ENCODE measurements around the gene EFHD2. TPM values are rescaled to one million over a fixed set of nuclear protein-coding genes. Genes with fewer than 3 reads are reported as not detected.

The EFHD2 gene
- total and polyA plus RNA-seq, 3 donors from 2014 or later: 146 to 384 (median 308) TPM

DNA sequence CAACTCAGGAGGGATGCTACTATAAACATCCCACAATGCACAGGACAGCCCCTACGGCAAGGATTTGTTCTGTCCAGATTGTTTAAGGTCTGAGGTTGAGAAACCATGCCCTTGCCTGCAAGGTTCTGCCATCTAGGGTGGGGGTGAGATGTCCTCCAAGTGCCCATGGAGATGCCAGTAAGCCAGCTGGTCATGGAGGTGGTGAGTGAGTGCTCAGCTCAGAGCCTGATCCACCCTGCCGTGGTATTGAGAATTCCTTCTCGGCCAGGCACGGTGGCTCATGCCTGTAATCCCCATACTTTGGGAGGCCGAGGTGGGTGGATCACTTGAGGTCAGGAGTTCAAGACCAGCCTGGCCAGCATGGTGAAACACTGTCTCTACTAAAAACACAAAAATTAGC lies 15.3 kb downstream of the EFHD2 start:
- 79 to 81% methylated on average over 5 of the region's 5 CpGs for WGBS, 2 donors
- intact Hi-C loops (cut with DNase I; ENCODE audit: low total_unique reads): loop anchor here (5.0 kb wide), 1 partner anchor 98 kb away; no protein-coding TSS in a partner anchor
- peak overlapping the region; percentile 41 to 47 for H3K27ac ChIP-seq

DNA sequence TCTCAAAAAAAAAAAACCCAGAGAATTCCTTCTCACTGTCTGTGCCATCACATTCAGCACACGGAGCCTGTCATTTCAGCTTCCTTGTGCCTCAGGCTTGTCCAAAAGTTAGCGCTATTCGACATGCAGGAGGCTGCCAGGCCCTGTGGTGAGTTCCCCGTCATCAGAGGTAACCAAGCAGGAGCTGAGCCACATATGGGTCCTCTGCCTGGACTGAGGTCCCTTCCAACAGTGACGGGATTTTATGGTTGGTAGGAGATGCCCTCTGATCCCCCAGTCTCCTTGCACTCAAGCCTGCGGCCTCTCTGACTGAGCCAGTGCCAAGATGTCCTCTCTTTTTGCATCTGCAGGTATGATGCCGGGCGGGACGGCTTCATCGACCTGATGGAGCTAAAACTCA lies 15.8 kb downstream of the EFHD2 start:
- H3K27ac ChIP-seq: peak overlapping the region in 1 of 2 donors; percentile 41
- no peaks in the 10 kb centered on the region for H3K9me3 ChIP-seq
- no peaks in the 10 kb centered on the region for H3K27me3 ChIP-seq
- no peak overlapping the region for H3K4me3 ChIP-seq
- no peak for TF ChIP-seq POLR2A (IDR thresholded peaks at IDR 0.05)
- TF ChIP-seq, protein P1, sequence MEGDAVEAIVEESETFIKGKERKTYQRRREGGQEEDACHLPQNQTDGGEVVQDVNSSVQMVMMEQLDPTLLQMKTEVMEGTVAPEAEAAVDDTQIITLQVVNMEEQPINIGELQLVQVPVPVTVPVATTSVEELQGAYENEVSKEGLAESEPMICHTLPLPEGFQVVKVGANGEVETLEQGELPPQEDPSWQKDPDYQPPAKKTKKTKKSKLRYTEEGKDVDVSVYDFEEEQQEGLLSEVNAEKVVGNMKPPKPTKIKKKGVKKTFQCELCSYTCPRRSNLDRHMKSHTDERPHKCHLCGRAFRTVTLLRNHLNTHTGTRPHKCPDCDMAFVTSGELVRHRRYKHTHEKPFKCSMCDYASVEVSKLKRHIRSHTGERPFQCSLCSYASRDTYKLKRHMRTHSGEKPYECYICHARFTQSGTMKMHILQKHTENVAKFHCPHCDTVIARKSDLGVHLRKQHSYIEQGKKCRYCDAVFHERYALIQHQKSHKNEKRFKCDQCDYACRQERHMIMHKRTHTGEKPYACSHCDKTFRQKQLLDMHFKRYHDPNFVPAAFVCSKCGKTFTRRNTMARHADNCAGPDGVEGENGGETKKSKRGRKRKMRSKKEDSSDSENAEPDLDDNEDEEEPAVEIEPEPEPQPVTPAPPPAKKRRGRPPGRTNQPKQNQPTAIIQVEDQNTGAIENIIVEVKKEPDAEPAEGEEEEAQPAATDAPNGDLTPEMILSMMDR (IDR thresholded peaks at IDR 0.05): no peak
- intact Hi-C loops (cut with DNase I; ENCODE audit: low total_unique reads): loop anchor here (5.0 kb wide), 1 partner anchor 98 kb away; no protein-coding TSS in a partner anchor
- WGBS, 2 donors: 94 to 95% methylated on average over 10 of the region's 10 CpGs
- DNase-seq: no peak
- peaks cover 46% of the 10 kb centered on the region for H3K4me1 ChIP-seq
- H3K36me3 ChIP-seq (ENCODE audit: low read depth, missing control alignments): no peaks in the 10 kb centered on the region

More for the DNA sequence above, 15.3 kb downstream of the EFHD2 start:
- Histone ChIP-seq H3K36me3 (ENCODE audit: low read depth, missing control alignments) (no peaks in the 10 kb centered on the region), H3K4me3 (no peak overlapping the region), H3K4me1 (peaks cover 49% of the 10 kb centered on the region), H3K9me3 (no peaks in the 10 kb centered on the region), H3K27me3 (no peaks in the 10 kb centered on the region)
- TF ChIP-seq POLR2A (IDR thresholded peaks at IDR 0.05): no peak
- TF ChIP-seq, protein P1 (IDR thresholded peaks at IDR 0.05): no peak
- DNase-seq: no peak

DNA sequence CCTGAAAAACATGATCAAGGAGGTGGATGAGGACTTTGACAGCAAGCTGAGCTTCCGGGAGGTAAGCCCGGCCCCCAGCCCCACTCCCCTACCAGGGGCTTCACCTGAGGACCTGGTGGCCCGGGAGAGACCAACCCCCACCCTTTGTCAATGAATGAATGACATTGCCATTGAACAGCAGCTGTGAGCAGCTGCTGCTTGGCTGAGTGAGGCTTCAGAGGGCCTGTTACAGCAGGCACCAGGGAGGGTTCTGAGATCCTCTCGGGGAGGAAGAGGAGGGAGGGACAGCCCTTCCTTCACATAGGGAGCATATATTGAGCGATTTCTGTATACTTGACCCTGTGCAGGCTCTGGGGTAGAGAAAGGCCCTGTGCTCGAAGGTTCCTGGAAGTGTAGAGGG lies 16.3 kb downstream of the EFHD2 start:
- H3K9me3 ChIP-seq: no peaks in the 10 kb centered on the region
- 68 to 83% methylated on average over 3 to 6 of the region's 6 CpGs for WGBS, 2 donors
- H3K4me3 ChIP-seq: no peak overlapping the region
- no peaks in the 10 kb centered on the region for H3K36me3 ChIP-seq (ENCODE audit: low read depth, missing control alignments)
- TF ChIP-seq, protein P1 (IDR thresholded peaks at IDR 0.05): no peak
- no peak for TF ChIP-seq POLR2A (IDR thresholded peaks at IDR 0.05)
- DNase-seq: no peak
- no peaks in the 10 kb centered on the region for H3K27me3 ChIP-seq
- intact Hi-C loops (cut with DNase I; ENCODE audit: low total_unique reads): loop anchor here (5.0 kb wide), 1 partner anchor 99 kb away; no protein-coding TSS in a partner anchor
- peaks cover 46% of the 10 kb centered on the region for H3K4me1 ChIP-seq
- H3K27ac ChIP-seq: peak overlapping the region in 1 of 2 donors; percentile 41

DNA sequence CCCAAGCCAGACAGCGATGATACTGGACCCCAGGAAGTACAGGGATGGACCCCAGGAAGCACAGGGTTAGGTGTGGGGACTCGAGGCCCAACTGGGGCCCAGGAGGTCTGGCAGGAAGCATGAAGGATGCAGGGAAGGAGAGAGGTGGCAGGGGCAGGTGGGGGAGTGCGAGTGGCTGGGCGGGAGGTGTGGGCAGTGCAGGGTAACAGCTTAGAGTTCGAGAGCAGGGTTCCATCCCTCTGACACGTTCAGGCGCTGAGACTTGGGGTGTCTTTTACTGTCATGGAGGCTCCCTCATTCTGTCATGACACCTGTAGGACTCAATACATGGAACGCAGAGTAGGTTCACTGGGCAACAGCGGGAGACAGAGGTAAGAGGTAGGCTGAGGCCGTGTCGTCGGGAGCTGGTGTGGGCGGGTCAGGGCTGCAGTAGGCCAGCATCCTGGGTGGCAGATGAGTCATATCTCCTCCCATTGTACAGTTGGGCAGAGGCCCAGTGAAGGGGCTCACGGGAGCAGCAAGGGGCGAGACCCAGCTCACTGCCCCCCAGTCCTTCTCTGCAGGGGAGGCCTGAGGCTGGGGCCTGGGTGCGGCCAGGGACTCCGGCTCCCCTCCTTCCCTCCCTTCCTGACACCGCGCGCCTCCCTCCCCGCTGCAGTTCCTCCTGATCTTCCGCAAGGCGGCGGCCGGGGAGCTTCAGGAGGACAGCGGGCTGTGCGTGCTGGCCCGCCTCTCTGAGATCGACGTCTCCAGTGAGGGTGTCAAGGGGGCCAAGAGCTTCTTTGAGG lies 17.0 kb downstream of the EFHD2 start:
- 59 to 63% methylated on average over 19 to 30 of the region's 30 CpGs for WGBS, 2 donors
- intact Hi-C loops (cut with DNase I; ENCODE audit: low total_unique reads): loop anchor here (5.0 kb wide), 1 partner anchor 99 kb away; no protein-coding TSS in a partner anchor
- Histone ChIP-seq H3K36me3 (ENCODE audit: low read depth, missing control alignments) (no peaks in the 10 kb centered on the region), H3K4me1 (peaks cover 42% of the 10 kb centered on the region), H3K4me3 (no peak overlapping the region), H3K27ac (peak overlapping the region; percentile 24 to 41), H3K9me3 (no peaks in the 10 kb centered on the region), H3K27me3 (no peaks in the 10 kb centered on the region)
- TF ChIP-seq, protein P1 (IDR thresholded peaks at IDR 0.05): peak; percentile 37 to 60 (median 51)
- no peak for TF ChIP-seq POLR2A (IDR thresholded peaks at IDR 0.05)
- peak; percentile 83 for DNase-seq
